Smooth muscle cell (in vitro differentiated cells): ENCODE measurements around the gene NFXL1. TPM values are rescaled to one million over a fixed set of nuclear protein-coding genes. Genes with fewer than 3 reads are reported as not detected.

ENCODE experiments used
- DNase-seq: peaks from one replicate; lab custom pipeline; 2025; ENCODE audit not compliant: unreplicated experiment; lab: John Stamatoyannopoulos, UW
- H2AFZ ChIP-seq: fragments of 200-600 bp; sonication (generic); 2 replicates; pipeline ENCODE4 v1.6.0; 2016; ENCODE audit warnings: antibody characterized with exemption, low read depth, mild to moderate bottlenecking
- H3F3A ChIP-seq: fragments of 200-600 bp; sonication (generic); 2 replicates; pipeline ENCODE4 v1.6.0; 2017; ENCODE audit warnings: antibody characterized with exemption, low read depth
- H3K27ac ChIP-seq: fragments of 200-600 bp; sonication (generic); 2 replicates; pipeline ENCODE4 v1.5.1; 2016; ENCODE audit warnings: low read depth, mild to moderate bottlenecking
- H3K27me3 ChIP-seq: fragments of 200-600 bp; sonication (generic); 2 replicates; pipeline ENCODE4 v1.6.1; 2016; ENCODE audit warnings: low read depth, mild to moderate bottlenecking
- H3K36me3 ChIP-seq: fragments of 200-600 bp; sonication (generic); 2 replicates; pipeline ENCODE4 v1.5.1; 2016; ENCODE audit warnings: low read depth
- H3K4me1 ChIP-seq: fragments of 200-600 bp; sonication (generic); 2 replicates; pipeline ENCODE4 v1.5.1; 2016; ENCODE audit warnings: low read depth
- H3K4me2 ChIP-seq: fragments of 200-600 bp; sonication (generic); 2 replicates; pipeline ENCODE4 v1.6.0; 2016; ENCODE audit warnings: mild to moderate bottlenecking
- H3K4me3 ChIP-seq: fragments of 200-600 bp; sonication (generic); 2 replicates; pipeline ENCODE4 v1.5.1; 2016; ENCODE audit warnings: mild to moderate bottlenecking
- H3K79me2 ChIP-seq: fragments of 200-600 bp; sonication (generic); 2 replicates; pipeline ENCODE4 v1.6.0; 2016; ENCODE audit warnings: low read depth, mild to moderate bottlenecking
- H3K9ac ChIP-seq: fragments of 200-600 bp; sonication (generic); 2 replicates; pipeline ENCODE4 v1.6.0; 2016; ENCODE audit warnings: low read depth
- H3K9me3 ChIP-seq: fragments of 200-600 bp; sonication (generic); replicated peaks from 2 replicates; pipeline ENCODE4 v1.5.1; 2016; ENCODE audit warnings: low read depth
- H4K20me1 ChIP-seq: fragments of 200-600 bp; sonication (generic); 2 replicates; pipeline ENCODE4 v1.6.0; 2016; ENCODE audit warnings: low read depth
- CTCF ChIP-seq: fragments of 200-600 bp; sonication (generic); IDR thresholded peaks from 2 replicates; pipeline ENCODE4 v1.5.1; 2017; ENCODE audit warnings: borderline replicate concordance, mild to moderate bottlenecking, antibody characterized with exemption; ENCODE audit not compliant: insufficient read depth, poor library complexity, severe bottlenecking
- WGBS: methylation state at CpG from one replicate; pipeline ENCODE4 v1.1.7; 2016; ENCODE audit warnings: low lambda C conversion rate; 5-methylcytosine and 5-hydroxymethylcytosine counted together
- polyA plus RNA-seq: library from polyadenylated mRNA; unstranded; fragments of >200 nt; fragmentation: Nextera tagmentation; extraction: Ambion mirVana; gene quantifications from 2 replicates; pipeline ENCODE4 v1.2.1, GENCODE V29; 2016
- total RNA-seq: library from RNA; depleted of rRNA; stranded (reverse); fragments of >200 nt; gene quantifications from 2 replicates; pipeline ENCODE4 v1.2.3, GENCODE V29; 2014

Gene NFXL1
- total and polyA plus RNA-seq, 2 experiments from 2014 or later, result 6.5 to 14.7 TPM

GRCh38 chr4:47858006-47858405 lies 56.4 kb downstream of the NFXL1 start:
- no peaks in the 10 kb centered on the region for H4K20me1 ChIP-seq
- H3K27me3 ChIP-seq, result no peaks in the 10 kb centered on the region
- H3K27ac ChIP-seq, result no peak overlapping the region
- 96% methylated on average over 2 of the region's 2 CpGs for WGBS
- no peak for DNase-seq
- no peaks in the 10 kb centered on the region for H3K79me2 ChIP-seq
- H3K4me1 ChIP-seq, result no peaks in the 10 kb centered on the region
- TF ChIP-seq CTCF, result no peak
- H3K4me2 ChIP-seq, result no peak overlapping the region
- H2AFZ ChIP-seq, result no peak overlapping the region
- H3K36me3 ChIP-seq, result peaks cover 4% of the 10 kb centered on the region
- no peaks in the 10 kb centered on the region for H3F3A ChIP-seq
- no peaks in the 10 kb centered on the region for H3K9me3 ChIP-seq
- H3K4me3 ChIP-seq, result no peak overlapping the region
- no peak overlapping the region for H3K9ac ChIP-seq

GRCh38 chr4:47856713-47857112 lies 57.7 kb downstream of the NFXL1 start:
- H2AFZ ChIP-seq, result no peak overlapping the region
- H3K4me1 ChIP-seq, result no peaks in the 10 kb centered on the region
- DNase-seq, result no peak
- no peaks in the 10 kb centered on the region for H4K20me1 ChIP-seq
- no peak for TF ChIP-seq CTCF
- no peaks in the 10 kb centered on the region for H3K79me2 ChIP-seq
- no peak overlapping the region for H3K27ac ChIP-seq
- no peak overlapping the region for H3K9ac ChIP-seq
- H3K4me3 ChIP-seq, result no peak overlapping the region
- H3K4me2 ChIP-seq, result no peak overlapping the region
- H3K27me3 ChIP-seq, result no peaks in the 10 kb centered on the region
- no peaks in the 10 kb centered on the region for H3K9me3 ChIP-seq
- WGBS, result 98% methylated on average over 1 of the region's 1 CpG
- H3K36me3 ChIP-seq, result peaks cover 4% of the 10 kb centered on the region
- H3F3A ChIP-seq, result no peaks in the 10 kb centered on the region

GRCh38 chr4:47855350-47855749 lies 59.0 kb downstream of the NFXL1 start:
- no peaks in the 10 kb centered on the region for H3F3A ChIP-seq
- H3K4me3 ChIP-seq, result no peak overlapping the region
- H3K9ac ChIP-seq, result no peak overlapping the region
- H3K4me1 ChIP-seq, result no peaks in the 10 kb centered on the region
- no peaks in the 10 kb centered on the region for H4K20me1 ChIP-seq
- H3K27ac ChIP-seq, result no peak overlapping the region
- H3K27me3 ChIP-seq, result no peaks in the 10 kb centered on the region
- no peak overlapping the region for H2AFZ ChIP-seq
- TF ChIP-seq CTCF, result no peak
- H3K9me3 ChIP-seq, result no peaks in the 10 kb centered on the region
- H3K79me2 ChIP-seq, result no peaks in the 10 kb centered on the region
- DNase-seq, result no peak
- no peak overlapping the region for H3K4me2 ChIP-seq
- 98% methylated on average over 2 of the region's 2 CpGs for WGBS
- H3K36me3 ChIP-seq, result peaks cover 10% of the 10 kb centered on the region

GRCh38 chr4:47852136-47852535 lies 62.2 kb downstream of the NFXL1 start:
- H3K27me3 ChIP-seq, result no peaks in the 10 kb centered on the region
- no peaks in the 10 kb centered on the region for H3K9me3 ChIP-seq
- no peaks in the 10 kb centered on the region for H3K4me1 ChIP-seq
- no peak overlapping the region for H3K9ac ChIP-seq
- H3K4me2 ChIP-seq, result no peak overlapping the region
- H4K20me1 ChIP-seq, result no peaks in the 10 kb centered on the region
- H3K36me3 ChIP-seq, result peaks cover 19% of the 10 kb centered on the region
- no peaks in the 10 kb centered on the region for H3K79me2 ChIP-seq
- no peak for TF ChIP-seq CTCF
- H3K27ac ChIP-seq, result no peak overlapping the region
- H3F3A ChIP-seq, result no peaks in the 10 kb centered on the region
- no peak overlapping the region for H3K4me3 ChIP-seq
- DNase-seq, result no peak
- 67% methylated on average over 1 of the region's 1 CpG for WGBS
- H2AFZ ChIP-seq, result no peak overlapping the region
